Epithelial cell of proximal tubule (primary cell): ENCODE measurements around the gene RHOB. TPM values are rescaled to one million over a fixed set of nuclear protein-coding genes. Genes with fewer than 3 reads are reported as not detected.

ENCODE experiments used
- DNase-seq: peaks from one replicate; pipeline ENCODE4 v3.0.0-alpha.2; 2011; ENCODE audit warnings: low read depth
- H3K4me3 ChIP-seq: 2 replicates; pipeline ENCODE4 v1.5.1; 2011; ENCODE audit warnings: low read depth, mild to moderate bottlenecking, low read length
- CTCF ChIP-seq: conservative IDR thresholded peaks from 2 replicates; pipeline ENCODE4 v1.5.1; 2012; ENCODE audit warnings: low read depth, mild to moderate bottlenecking, low read length
- total RNA-seq: library from RNA; depleted of rRNA; stranded (reverse); fragments of >200 nt; gene quantifications from 2 replicates; pipeline ENCODE4 v1.2.3, GENCODE V29; 2015

Gene RHOB
- total RNA-seq, 1 donor from 2014 or later = 160 TPM

DNA sequence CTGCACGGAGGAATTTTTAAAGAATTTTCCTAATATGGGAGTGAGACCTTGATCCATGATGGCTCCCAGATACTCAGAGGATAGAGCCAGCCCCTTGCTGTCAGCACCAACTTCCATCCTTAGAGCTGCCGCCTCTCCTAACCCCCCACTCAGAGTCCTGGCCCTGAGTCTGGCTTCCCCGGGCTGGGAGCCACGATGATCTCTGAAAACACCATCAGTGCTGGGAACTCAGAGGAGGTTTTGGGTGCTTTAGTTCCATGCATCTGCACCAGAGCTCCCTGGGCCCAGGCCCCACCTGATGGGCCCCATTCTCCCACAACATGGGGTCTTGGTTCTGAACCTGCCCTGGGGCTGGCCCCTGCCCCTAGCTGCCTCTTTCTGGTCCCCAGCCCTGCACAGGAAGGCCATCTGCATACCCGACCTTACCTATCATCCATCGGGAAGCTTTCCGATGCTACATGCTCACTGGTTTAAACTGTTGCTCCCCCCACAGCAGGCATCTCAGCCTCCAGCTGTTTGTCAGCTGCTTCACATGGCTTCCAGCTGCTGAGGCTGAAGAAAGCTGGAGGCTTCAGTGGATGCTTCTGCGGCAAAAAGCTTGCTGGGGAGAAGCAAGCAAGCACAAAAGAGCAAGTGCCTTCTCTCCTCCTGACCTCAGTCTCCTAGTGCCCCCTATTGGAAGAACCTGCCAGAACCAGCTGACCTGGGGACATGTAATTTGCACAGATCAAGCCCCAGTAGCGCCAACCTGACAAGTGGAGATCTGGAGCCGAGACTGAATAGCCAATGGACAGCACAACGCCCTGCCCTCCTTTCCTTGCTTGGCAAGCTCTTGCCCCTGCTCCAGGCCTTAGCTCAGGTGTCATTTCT lies 24.2 kb upstream of the RHOB start:
- TF ChIP-seq CTCF = peak; percentile 19
- DNase-seq = no peak

DNA sequence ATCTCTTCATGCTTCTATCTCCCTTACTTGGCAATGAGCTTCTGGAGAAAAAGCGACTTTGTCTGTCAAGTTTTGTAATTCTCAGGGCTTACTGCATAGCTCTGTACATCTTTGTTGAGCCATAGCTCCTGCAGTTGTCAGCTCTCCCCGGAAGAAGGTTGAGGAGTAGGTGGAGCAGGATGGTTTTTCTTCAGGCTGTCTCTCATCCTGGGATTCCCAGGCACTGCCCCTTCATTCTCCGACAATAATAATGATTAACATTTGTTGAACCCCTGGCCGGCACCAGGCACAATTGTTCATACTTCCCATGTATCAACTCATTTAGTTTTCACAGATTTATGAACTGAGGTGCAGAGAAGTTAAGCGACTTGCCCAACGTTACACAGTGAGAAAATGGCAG lies 23.5 kb upstream of the RHOB start:
- no peak overlapping the region for H3K4me3 ChIP-seq
- TF ChIP-seq CTCF = no peak

More for the DNA sequence above, 24.2 kb upstream of the RHOB start:
- H3K4me3 ChIP-seq = no peak overlapping the region

DNA sequence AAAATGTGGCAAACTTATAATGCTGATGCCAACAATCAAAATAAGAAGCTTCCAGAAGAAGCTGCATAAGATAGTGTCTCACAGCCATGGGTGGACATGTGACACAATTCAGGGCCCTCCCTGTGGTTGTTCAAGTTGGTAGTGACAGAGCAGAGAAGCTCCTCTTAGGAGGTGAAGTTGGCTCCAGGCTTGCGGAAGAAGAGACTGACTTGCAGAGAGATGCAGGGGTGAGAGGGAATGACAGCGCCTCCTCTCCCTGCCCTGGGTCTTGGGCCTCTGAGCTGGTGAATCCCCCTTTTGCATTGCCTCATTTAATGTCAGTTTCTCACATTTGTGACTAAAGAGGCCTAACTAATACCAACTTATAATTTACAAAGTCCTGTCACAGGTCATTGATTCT lies 23.0 kb upstream of the RHOB start:
- no peak overlapping the region for H3K4me3 ChIP-seq
- TF ChIP-seq CTCF = no peak
- DNase-seq = no peak

More for the DNA sequence above, 23.5 kb upstream of the RHOB start:
- no peak for DNase-seq

GRCh38 chr2:20424300-20425290 lies 22.3 kb upstream of the RHOB start:
- no peak for TF ChIP-seq CTCF
- no peak overlapping the region for H3K4me3 ChIP-seq
- no peak for DNase-seq

GRCh38 chr2:20425371-20425881 lies 21.4 kb upstream of the RHOB start:
- no peak overlapping the region for H3K4me3 ChIP-seq
- TF ChIP-seq CTCF = no peak
- DNase-seq = no peak

GRCh38 chr2:20425884-20426283 lies 21.0 kb upstream of the RHOB start:
- TF ChIP-seq CTCF = no peak
- DNase-seq = no peak
- no peak overlapping the region for H3K4me3 ChIP-seq
